H9 (cell line): Measurements from ENCODE around the gene TSC22D4. TPM values are rescaled to one million over a fixed set of nuclear protein-coding genes. Genes with fewer than 3 reads are reported as not detected.
A peak's percentile ranks its signal among the peaks of the same experiment; 100 is the strongest.

ENCODE experiments used
- DNase-seq: peaks from one replicate; pipeline ENCODE4 v3.0.0-alpha.2; 2017
- H2AFZ ChIP-seq: one replicate; pipeline ENCODE4 v1.6.1; 2013; ENCODE audit warnings: mild to moderate bottlenecking, low read length, control low read depth, moderate library complexity
- H2AK5ac ChIP-seq: 2 replicates; pipeline ENCODE4 v1.6.1; 2013; ENCODE audit warnings: low read length, control low read depth, mixed read lengths; ENCODE audit not compliant: insufficient read length
- H2BK120ac ChIP-seq: one replicate; pipeline ENCODE4 v1.6.1; 2013; ENCODE audit warnings: low read depth, mild to moderate bottlenecking, low read length, control low read depth, inconsistent platforms; ENCODE audit not compliant: poor library complexity, severe bottlenecking
- H2BK12ac ChIP-seq: 2 replicates; pipeline ENCODE4 v1.6.1; 2013; ENCODE audit warnings: low read length, control low read depth, mixed read lengths, low read depth; ENCODE audit not compliant: insufficient read length
- H2BK15ac ChIP-seq: 2 replicates; pipeline ENCODE4 v1.6.1; 2013; ENCODE audit warnings: low read depth, low read length, control low read depth
- H2BK20ac ChIP-seq: one replicate; pipeline ENCODE4 v1.6.1; 2013; ENCODE audit warnings: low read depth, mild to moderate bottlenecking, low read length, control low read depth, inconsistent platforms; ENCODE audit not compliant: poor library complexity, severe bottlenecking
- H2BK5ac ChIP-seq: 2 replicates; pipeline ENCODE4 v1.6.1; 2013; ENCODE audit warnings: low read length, control low read depth, mixed read lengths; ENCODE audit not compliant: insufficient read length
- H3K14ac ChIP-seq: 2 replicates; pipeline ENCODE4 v1.6.1; 2013; ENCODE audit warnings: low read length, control low read depth; ENCODE audit not compliant: insufficient read depth
- H3K18ac ChIP-seq: 2 replicates; pipeline ENCODE4 v1.6.1; 2013; ENCODE audit warnings: low read depth, mild to moderate bottlenecking, mixed read lengths, low read length, control low read depth; ENCODE audit not compliant: insufficient read length
- H3K23ac ChIP-seq: 2 replicates; pipeline ENCODE4 v1.6.1; 2013; ENCODE audit warnings: low read length, control low read depth, mixed read lengths, low read depth; ENCODE audit not compliant: insufficient read length
- H3K23me2 ChIP-seq: 2 replicates; pipeline ENCODE4 v1.6.1; 2013; ENCODE audit warnings: low read depth, mild to moderate bottlenecking, mixed read lengths, low read length, control low read depth; ENCODE audit not compliant: insufficient read length, poor library complexity, severe bottlenecking
- H3K27ac ChIP-seq: 2 replicates; pipeline ENCODE4 v1.5.1; 2013; ENCODE audit warnings: low read length, control low read depth, mixed read lengths, low read depth; ENCODE audit not compliant: insufficient read length
- H3K27me3 ChIP-seq: 2 replicates; pipeline ENCODE4 v1.6.1; 2013; ENCODE audit warnings: low read length, control low read depth, inconsistent platforms; ENCODE audit not compliant: insufficient read depth
- H3K4ac ChIP-seq: 2 replicates; pipeline ENCODE4 v1.6.1; 2013; ENCODE audit warnings: low read depth, mild to moderate bottlenecking, control low read depth, inconsistent platforms, low read length, moderate library complexity
- H3K4me1 ChIP-seq: 2 replicates; pipeline ENCODE4 v1.6.1; 2013; ENCODE audit warnings: low read length, control low read depth, inconsistent platforms; ENCODE audit not compliant: insufficient read depth
- H3K4me2 ChIP-seq: 2 replicates; pipeline ENCODE4 v1.6.1; 2013; ENCODE audit warnings: low read length, control low read depth, mixed read lengths; ENCODE audit not compliant: insufficient read length, insufficient read depth
- H3K56ac ChIP-seq: 2 replicates; pipeline ENCODE4 v1.6.1; 2013; ENCODE audit warnings: low read depth, mild to moderate bottlenecking, mixed read lengths, low read length, control low read depth; ENCODE audit not compliant: insufficient read length
- H3K79me1 ChIP-seq: 2 replicates; pipeline ENCODE4 v1.6.1; 2013; ENCODE audit warnings: low read depth, mild to moderate bottlenecking, moderate library complexity, low read length, control low read depth, inconsistent platforms; ENCODE audit not compliant: insufficient read depth, poor library complexity, severe bottlenecking
- H3K79me2 ChIP-seq: 2 replicates; pipeline ENCODE4 v1.6.1; 2013; ENCODE audit warnings: low read length, control low read depth, inconsistent platforms; ENCODE audit not compliant: insufficient read depth
- H3K9ac ChIP-seq: 2 replicates; pipeline ENCODE4 v1.6.1; 2013; ENCODE audit warnings: low read length, control low read depth, mixed read lengths; ENCODE audit not compliant: insufficient read length; ENCODE audit errors: extremely low read depth
- H3K9me3 ChIP-seq: one replicate; pipeline ENCODE4 v1.6.1; 2013; ENCODE audit warnings: low read depth, low read length, inconsistent platforms; ENCODE audit not compliant: control insufficient read depth
- H3T11ph ChIP-seq: one replicate; pipeline ENCODE4 v1.6.1; 2013; ENCODE audit warnings: mild to moderate bottlenecking, low read length, control low read depth, inconsistent platforms
- H4K20me1 ChIP-seq: one replicate; pipeline ENCODE4 v1.6.1; 2013; ENCODE audit not compliant: control insufficient read depth, insufficient read length, insufficient read depth
- H4K5ac ChIP-seq: 2 replicates; pipeline ENCODE4 v1.6.1; 2013; ENCODE audit warnings: low read depth, mild to moderate bottlenecking, mixed read lengths, low read length, control low read depth; ENCODE audit not compliant: insufficient read length
- H4K8ac ChIP-seq: replicated peaks from 2 replicates; pipeline ENCODE4 v1.6.1; 2013; ENCODE audit warnings: low read length, control low read depth, mixed read lengths, low read depth; ENCODE audit not compliant: insufficient read length
- H4K91ac ChIP-seq: 2 replicates; pipeline ENCODE4 v1.6.1; 2013; ENCODE audit warnings: low read depth, mild to moderate bottlenecking, moderate library complexity, mixed read lengths, low read length, control low read depth; ENCODE audit not compliant: insufficient read length
- H3K27ac Mint-ChIP-seq, 3 experiments: 2 replicates in 2 of 3; 3 replicates in 1 of 3; pipeline ENCODE4 v1.8.0; 2020 to 2021; ENCODE audit warnings: mixed read lengths in 3 of 3, mild to moderate bottlenecking in 1 of 3, moderate library complexity in 1 of 3
- H3K27me3 Mint-ChIP-seq: 2 replicates; pipeline ENCODE4 v1.8.0; 2021; ENCODE audit warnings: low read depth, mild to moderate bottlenecking, moderate library complexity, mixed read lengths
- H3K36me3 Mint-ChIP-seq, 3 experiments: 2 replicates in 2 of 3; 3 replicates in 1 of 3; pipeline ENCODE4 v1.8.0; 2020 to 2021; ENCODE audit warnings: low read depth in 3 of 3, mixed read lengths in 3 of 3; ENCODE audit not compliant: insufficient read depth in 1 of 3
- H3K4me1 Mint-ChIP-seq, 2 experiments: 2 replicates each; pipeline ENCODE4 v1.8.0; 2020; ENCODE audit warnings: mixed read lengths in 2 of 2
- H3K4me3 Mint-ChIP-seq, 2 experiments: 2 replicates in 1 of 2; 3 replicates in 1 of 2; pipeline ENCODE4 v1.8.0; 2020 to 2021; ENCODE audit warnings: mild to moderate bottlenecking in 2 of 2, mixed read lengths in 2 of 2, moderate library complexity in 1 of 2
- H3K9me3 Mint-ChIP-seq, 2 experiments: 2 replicates in 1 of 2; 3 replicates in 1 of 2; pipeline ENCODE4 v1.8.0; 2020; ENCODE audit warnings: mild to moderate bottlenecking in 2 of 2, mixed read lengths in 2 of 2, moderate library complexity in 1 of 2
- CTCF ChIP-seq: fragments of 200-600 bp; sonication (generic); conservative IDR thresholded peaks from 3 replicates; pipeline ENCODE4 v1.8.0; 2021; ENCODE audit warnings: antibody characterized with exemption, mild to moderate bottlenecking
- WGBS: extraction: QIAGEN DNeasy Blood & Tissue Kit; methylation state at CpG from one replicate; pipeline ENCODE4 v1.1.7; 2013; ENCODE audit warnings: missing lambda C conversion rate, low lambda C conversion rate, mixed read lengths; ENCODE audit not compliant: insufficient read length; ENCODE audit errors: extremely low coverage; 5-methylcytosine and 5-hydroxymethylcytosine counted together
- total RNA-seq: library from RNA; stranded (reverse); gene quantifications from 2 replicates; pipeline ENCODE4 v1.2.1, GENCODE V29; 2021

The TSC22D4 gene
- total RNA-seq, 1 experiment from 2014 or later, result 17.5 TPM

DNA sequence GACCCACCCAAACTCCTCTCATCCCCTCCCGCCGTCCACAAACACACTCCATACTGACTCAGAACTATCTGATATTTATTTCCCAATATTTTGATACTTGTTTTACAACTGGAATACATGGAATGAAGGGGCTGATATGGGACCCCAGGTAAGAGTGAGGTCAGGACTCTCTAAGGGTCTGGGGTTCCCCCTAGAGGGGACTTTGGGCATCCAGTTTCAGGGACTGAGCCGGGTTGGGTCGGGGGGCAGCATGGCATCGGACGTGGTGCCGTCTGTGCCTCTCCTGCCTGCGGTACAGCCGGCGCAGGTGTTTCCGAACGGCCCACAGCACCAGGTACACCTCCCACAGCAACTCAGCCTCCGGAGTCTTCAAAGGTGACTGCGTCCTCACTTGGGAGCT lies 22.5 kb downstream of the TSC22D4 start:
- 100% methylated on average over 2 of the region's 14 CpGs for WGBS
- Mint-ChIP-seq H3K27ac (no peak overlapping the region), H3K4me3 (no peak overlapping the region), H3K27me3 (peaks cover 3% of the 10 kb centered on the region), H3K9me3 (no peaks in the 10 kb centered on the region; a peak in 1 of 5 replicates), H3K36me3 (no peaks in the 10 kb centered on the region; a peak in 1 of 7 replicates), H3K4me1 (peaks cover 7 to 13% of the 10 kb centered on the region in 2 experiments)
- H2BK15ac ChIP-seq, result no peak overlapping the region
- DNase-seq, result peak; percentile 45
- H3K4me1 ChIP-seq, result no peaks in the 10 kb centered on the region
- H2BK120ac ChIP-seq, result no peak overlapping the region
- H4K91ac ChIP-seq, result no peak overlapping the region
- H2AFZ ChIP-seq, result no peak overlapping the region
- H2BK5ac ChIP-seq, result no peak overlapping the region
- no peaks in the 10 kb centered on the region for H3K23me2 ChIP-seq
- H3K79me1 ChIP-seq, result no peaks in the 10 kb centered on the region
- H3K79me2 ChIP-seq, result no peaks in the 10 kb centered on the region
- peak overlapping the region; percentile 55 for H3T11ph ChIP-seq
- H3K27ac ChIP-seq, result no peak overlapping the region
- H4K5ac ChIP-seq, result no peak overlapping the region
- no peaks in the 10 kb centered on the region for H4K20me1 ChIP-seq
- no peak overlapping the region for H3K23ac ChIP-seq
- H3K4me2 ChIP-seq, result no peak overlapping the region
- TF ChIP-seq CTCF, result peak; percentile 44
- H3K9me3 ChIP-seq, result no peaks in the 10 kb centered on the region
- no peak overlapping the region for H3K9ac ChIP-seq
- H3K4ac ChIP-seq, result no peak overlapping the region; the same call in 1 of the 2 replicates
- no peak overlapping the region for H2BK12ac ChIP-seq
- no peak overlapping the region for H3K56ac ChIP-seq
- H3K18ac ChIP-seq, result no peak overlapping the region
- no peaks in the 10 kb centered on the region for H3K27me3 ChIP-seq
- H2AK5ac ChIP-seq, result no peak overlapping the region
- no peak overlapping the region for H2BK20ac ChIP-seq
- H4K8ac ChIP-seq, result no peak overlapping the region
- peak overlapping the region; percentile 62; the same call in 1 of the 2 replicates for H3K14ac ChIP-seq
